Smooth muscle cell (in vitro differentiated cells): ENCODE results near the gene HBP1. TPM values are rescaled to one million over a fixed set of nuclear protein-coding genes. Genes with fewer than 3 reads are reported as not detected.

ENCODE experiments used
- DNase-seq: peaks from one replicate; lab custom pipeline; 2025; ENCODE audit not compliant: unreplicated experiment; lab: John Stamatoyannopoulos, UW
- H2AFZ ChIP-seq: fragments of 200-600 bp; sonication (generic); 2 replicates; pipeline ENCODE4 v1.6.0; 2016; ENCODE audit warnings: antibody characterized with exemption, low read depth, mild to moderate bottlenecking
- H3F3A ChIP-seq: fragments of 200-600 bp; sonication (generic); 2 replicates; pipeline ENCODE4 v1.6.0; 2017; ENCODE audit warnings: antibody characterized with exemption, low read depth
- H3K27ac ChIP-seq: fragments of 200-600 bp; sonication (generic); 2 replicates; pipeline ENCODE4 v1.5.1; 2016; ENCODE audit warnings: low read depth, mild to moderate bottlenecking
- H3K27me3 ChIP-seq: fragments of 200-600 bp; sonication (generic); 2 replicates; pipeline ENCODE4 v1.6.1; 2016; ENCODE audit warnings: low read depth, mild to moderate bottlenecking
- H3K36me3 ChIP-seq: fragments of 200-600 bp; sonication (generic); 2 replicates; pipeline ENCODE4 v1.5.1; 2016; ENCODE audit warnings: low read depth
- H3K4me1 ChIP-seq: fragments of 200-600 bp; sonication (generic); 2 replicates; pipeline ENCODE4 v1.5.1; 2016; ENCODE audit warnings: low read depth
- H3K4me2 ChIP-seq: fragments of 200-600 bp; sonication (generic); 2 replicates; pipeline ENCODE4 v1.6.0; 2016; ENCODE audit warnings: mild to moderate bottlenecking
- H3K4me3 ChIP-seq: fragments of 200-600 bp; sonication (generic); 2 replicates; pipeline ENCODE4 v1.5.1; 2016; ENCODE audit warnings: mild to moderate bottlenecking
- H3K79me2 ChIP-seq: fragments of 200-600 bp; sonication (generic); 2 replicates; pipeline ENCODE4 v1.6.0; 2016; ENCODE audit warnings: low read depth, mild to moderate bottlenecking
- H3K9ac ChIP-seq: fragments of 200-600 bp; sonication (generic); 2 replicates; pipeline ENCODE4 v1.6.0; 2016; ENCODE audit warnings: low read depth
- H3K9me3 ChIP-seq: fragments of 200-600 bp; sonication (generic); replicated peaks from 2 replicates; pipeline ENCODE4 v1.5.1; 2016; ENCODE audit warnings: low read depth
- H4K20me1 ChIP-seq: fragments of 200-600 bp; sonication (generic); 2 replicates; pipeline ENCODE4 v1.6.0; 2016; ENCODE audit warnings: low read depth
- CTCF ChIP-seq: fragments of 200-600 bp; sonication (generic); IDR thresholded peaks from 2 replicates; pipeline ENCODE4 v1.5.1; 2017; ENCODE audit warnings: borderline replicate concordance, mild to moderate bottlenecking, antibody characterized with exemption; ENCODE audit not compliant: insufficient read depth, poor library complexity, severe bottlenecking
- WGBS: methylation state at CpG from one replicate; pipeline ENCODE4 v1.1.7; 2016; ENCODE audit warnings: low lambda C conversion rate; 5-methylcytosine and 5-hydroxymethylcytosine counted together
- polyA plus RNA-seq: library from polyadenylated mRNA; unstranded; fragments of >200 nt; fragmentation: Nextera tagmentation; extraction: Ambion mirVana; gene quantifications from 2 replicates; pipeline ENCODE4 v1.2.1, GENCODE V29; 2016
- total RNA-seq: library from RNA; depleted of rRNA; stranded (reverse); fragments of >200 nt; gene quantifications from 2 replicates; pipeline ENCODE4 v1.2.3, GENCODE V29; 2014

HBP1 gene
- total and polyA plus RNA-seq, 2 experiments from 2014 or later: 57.9 to 102 TPM

- no peaks in the 10 kb centered on the region for H3K27me3 ChIP-seq
These were observed 582 bp downstream of the HBP1 start for GRCh38 chr7:107169120-107170050.

GRCh38 chr7:107170051-107170915 lies 1.5 kb downstream of the HBP1 start:
- Histone ChIP-seq H3K4me3 (peak overlapping the region; percentile 91), H3K9ac (peak overlapping the region; percentile 100), H4K20me1 (peaks cover 54% of the 10 kb centered on the region), H3F3A (peaks cover 16% of the 10 kb centered on the region), H3K4me1 (peaks cover 40% of the 10 kb centered on the region), H3K79me2 (peaks cover 54% of the 10 kb centered on the region), H3K4me2 (peak overlapping the region; percentile 98), H3K27ac (peak overlapping the region; percentile 99), H3K9me3 (no peaks in the 10 kb centered on the region), H2AFZ (no peak overlapping the region), H3K27me3 (no peaks in the 10 kb centered on the region), H3K36me3 (no peaks in the 10 kb centered on the region)
- WGBS: 23% methylated on average over 13 of the region's 13 CpGs
- TF ChIP-seq CTCF: no peak
- DNase-seq: no peak

More at GRCh38 chr7:107169120-107170050, 582 bp downstream of the HBP1 start:
- H2AFZ ChIP-seq: no peak overlapping the region
- DNase-seq: peak; percentile 95
- peaks cover 38% of the 10 kb centered on the region for H3K4me1 ChIP-seq
- under 1% methylated on average over 45 of the region's 73 CpGs for WGBS
- no peaks in the 10 kb centered on the region for H3K9me3 ChIP-seq
- H3K79me2 ChIP-seq: peaks cover 45% of the 10 kb centered on the region
- H3K4me2 ChIP-seq: peak overlapping the region; percentile 98
- peaks cover 45% of the 10 kb centered on the region for H4K20me1 ChIP-seq
- H3K4me3 ChIP-seq: peak overlapping the region; percentile 91
- TF ChIP-seq CTCF: no peak
- H3K9ac ChIP-seq: peak overlapping the region; percentile 100
- no peaks in the 10 kb centered on the region for H3K36me3 ChIP-seq
- peak overlapping the region; percentile 99 for H3K27ac ChIP-seq
- peaks cover 16% of the 10 kb centered on the region for H3F3A ChIP-seq

GRCh38 chr7:107171496-107171895 lies 2.7 kb downstream of the HBP1 start:
- no peak overlapping the region for H2AFZ ChIP-seq
- H3F3A ChIP-seq: peaks cover 16% of the 10 kb centered on the region
- H3K4me3 ChIP-seq: no peak overlapping the region
- whole genome bisulfite sequencing: over 99% methylated on average over 12 of the region's 12 CpGs
- H3K4me1 ChIP-seq: peaks cover 37% of the 10 kb centered on the region
- peaks cover 65% of the 10 kb centered on the region for H4K20me1 ChIP-seq
- H3K9ac ChIP-seq: no peak overlapping the region
- H3K27me3 ChIP-seq: no peaks in the 10 kb centered on the region
- no peak overlapping the region for H3K27ac ChIP-seq
- TF ChIP-seq CTCF: no peak
- H3K4me2 ChIP-seq: no peak overlapping the region
- no peaks in the 10 kb centered on the region for H3K36me3 ChIP-seq
- no peaks in the 10 kb centered on the region for H3K9me3 ChIP-seq
- no peak for DNase-seq
- H3K79me2 ChIP-seq: peaks cover 65% of the 10 kb centered on the region
